Caki2 (cell line): ENCODE results near the gene CALHM2. TPM values are rescaled to one million over a fixed set of nuclear protein-coding genes. Genes with fewer than 3 reads are reported as not detected.
A peak's percentile ranks its signal among the peaks of the same experiment; 100 is the strongest.
"Not testable (repeated sequence)": the region's sequence is repeated elsewhere in the genome, so short reads cannot be mapped to it uniquely, and the experiment has no call there.

Source experiments
- DNase-seq: peaks from one replicate; pipeline ENCODE4 v3.0.0-alpha.2; 2015; ENCODE audit warnings: low read depth
- in situ Hi-C: cut with HindIII; loops from 2 replicates; pipeline ENCODE4 v1.10.0; 2016; ENCODE audit warnings: low sequenced_read_pairs, low pct_unique_long_range_greater_than_20kb, mixed read lengths
- total RNA-seq: library from RNA; depleted of rRNA; stranded (reverse); fragments of >200 nt; shearing (Covaris generic); gene quantifications from 2 replicates; pipeline ENCODE4 v1.2.3, GENCODE V29; 2014; ENCODE audit warnings: low replicate concordance; rRNA removed

Gene CALHM2
- total RNA-seq, 1 experiment from 2014 or later, result 2.9 TPM

GRCh38 chr10:103439776-103440175, 12.4 kb downstream of the CALHM2 start:
- in situ Hi-C loops, result no loop called here
- DNase-seq, result no peak

- DNase-seq, result no peak
These were observed 18.3 kb downstream of the CALHM2 start for GRCh38 chr10:103433858-103434257.

GRCh38 chr10:103431902-103432301, 20.3 kb downstream of the CALHM2 start:
- in situ Hi-C loops, result no loop called here

More at GRCh38 chr10:103433858-103434257, 18.3 kb downstream of the CALHM2 start:
- in situ Hi-C loops, result no loop called here

GRCh38 chr10:103429647-103430046, 22.5 kb downstream of the CALHM2 start:
- in situ Hi-C loops, result no loop called here
- DNase-seq, result no peak

More at GRCh38 chr10:103431902-103432301, 20.3 kb downstream of the CALHM2 start:
- DNase-seq, result no peak

GRCh38 chr10:103428989-103429643, 23.1 kb downstream of the CALHM2 start:
- no peak for DNase-seq
- in situ Hi-C loops, result no loop called here

- in situ Hi-C loops, result no loop called here
- no peak for DNase-seq
These were observed 24.3 kb downstream of the CALHM2 start for GRCh38 chr10:103427866-103428265.

GRCh38 chr10:103423748-103424147, 28.4 kb downstream of the CALHM2 start:
- no peak for DNase-seq
- in situ Hi-C loops, result no loop called here

- no peak for DNase-seq
- in situ Hi-C loops, result no loop called here
These were observed 33.1 kb downstream of the CALHM2 start for GRCh38 chr10:103419101-103419500.

GRCh38 chr10:103417601-103418000, 34.6 kb downstream of the CALHM2 start:
- no peak for DNase-seq
- in situ Hi-C loops, result no loop called here

GRCh38 chr10:103417148-103417469, 35.1 kb downstream of the CALHM2 start:
- in situ Hi-C loops, DNase-seq: not testable (repeated sequence)

- peak; percentile 29 for DNase-seq
- in situ Hi-C loops, result no loop called here
These were observed 35.6 kb downstream of the CALHM2 start for GRCh38 chr10:103416436-103417147.

GRCh38 chr10:103415581-103415980, 36.6 kb downstream of the CALHM2 start:
- DNase-seq, result no peak
- in situ Hi-C loops, result no loop called here

GRCh38 chr10:103413564-103413963, 38.6 kb downstream of the CALHM2 start:
- DNase-seq, result no peak
- in situ Hi-C loops, result no loop called here

- no peak for DNase-seq
- in situ Hi-C loops, result no loop called here
These were observed 54.9 kb downstream of the CALHM2 start for GRCh38 chr10:103397191-103397825.

GRCh38 chr10:103396789-103397087, 55.4 kb downstream of the CALHM2 start:
- DNase-seq, result no peak
- in situ Hi-C loops, result no loop called here

Other genes starting within 250 kb of the CALHM2 start
- gene RPEL1, start 206.5 kb downstream of the CALHM2 start, total RNA-seq, result not detected in 2 replicates
- not detected in 2 replicates for gene INA, start 175.2 kb downstream of the CALHM2 start, total RNA-seq
- 11.2 and 13.8 TPM in 2 replicates for gene PCGF6, start 101.2 kb downstream of the CALHM2 start, total RNA-seq
- 2.3 and 3.6 TPM in 2 replicates for gene TAF5, start 84.4 kb downstream of the CALHM2 start, total RNA-seq
- gene ATP5MK, start 55.9 kb downstream of the CALHM2 start, total RNA-seq, result 242 and 351 TPM in 2 replicates
- 17.3 and 33.0 TPM in 2 replicates for gene PDCD11, start 55.7 kb downstream of the CALHM2 start, total RNA-seq
- not detected in 2 replicates for gene CALHM1, start 6.5 kb upstream of the CALHM2 start, total RNA-seq
- gene CALHM3, start 26.9 kb upstream of the CALHM2 start, total RNA-seq, result 0.47 TPM in 1 of 2 replicates, not detected in the other
- not detected in 2 replicates for gene NEURL1, start 41.3 kb upstream of the CALHM2 start, total RNA-seq